Measurements from ENCODE around the gene SHBG.

Gene SHBG, protein sequence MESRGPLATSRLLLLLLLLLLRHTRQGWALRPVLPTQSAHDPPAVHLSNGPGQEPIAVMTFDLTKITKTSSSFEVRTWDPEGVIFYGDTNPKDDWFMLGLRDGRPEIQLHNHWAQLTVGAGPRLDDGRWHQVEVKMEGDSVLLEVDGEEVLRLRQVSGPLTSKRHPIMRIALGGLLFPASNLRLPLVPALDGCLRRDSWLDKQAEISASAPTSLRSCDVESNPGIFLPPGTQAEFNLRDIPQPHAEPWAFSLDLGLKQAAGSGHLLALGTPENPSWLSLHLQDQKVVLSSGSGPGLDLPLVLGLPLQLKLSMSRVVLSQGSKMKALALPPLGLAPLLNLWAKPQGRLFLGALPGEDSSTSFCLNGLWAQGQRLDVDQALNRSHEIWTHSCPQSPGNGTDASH

DNA sequence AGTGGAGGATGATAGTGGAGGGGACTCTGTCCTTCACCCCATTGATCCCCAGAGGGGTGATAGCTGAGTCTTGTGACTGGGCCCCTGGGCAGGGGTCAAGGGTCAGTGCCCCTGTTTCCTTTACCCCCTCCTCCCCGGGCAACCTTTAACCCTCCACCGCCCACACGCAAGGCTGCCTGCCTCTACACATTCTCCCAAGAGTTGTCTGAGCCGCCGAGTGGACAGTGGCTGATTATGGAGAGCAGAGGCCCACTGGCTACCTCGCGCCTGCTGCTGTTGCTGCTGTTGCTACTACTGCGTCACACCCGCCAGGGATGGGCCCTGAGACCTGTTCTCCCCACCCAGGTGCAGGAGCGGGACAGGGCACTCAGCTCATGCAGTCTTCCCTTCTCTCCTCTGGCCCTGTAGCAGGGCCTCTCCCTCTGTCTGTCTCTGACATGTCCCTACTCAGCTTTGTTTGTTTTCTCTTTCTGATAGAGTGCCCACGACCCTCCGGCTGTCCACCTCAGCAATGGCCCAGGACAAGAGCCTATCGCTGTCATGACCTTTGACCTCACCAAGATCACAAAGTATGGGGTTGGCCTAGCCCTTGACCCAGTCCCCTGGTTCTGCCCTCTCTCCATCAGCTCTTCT is at the start of gene SHBG:
Gene SHBG (plus strand): TSS at position 197 of the 633 bp plus-strand sequence. CDS start 38 bp downstream, at position 235.
- TF ChIP-seq, protein P1, sequence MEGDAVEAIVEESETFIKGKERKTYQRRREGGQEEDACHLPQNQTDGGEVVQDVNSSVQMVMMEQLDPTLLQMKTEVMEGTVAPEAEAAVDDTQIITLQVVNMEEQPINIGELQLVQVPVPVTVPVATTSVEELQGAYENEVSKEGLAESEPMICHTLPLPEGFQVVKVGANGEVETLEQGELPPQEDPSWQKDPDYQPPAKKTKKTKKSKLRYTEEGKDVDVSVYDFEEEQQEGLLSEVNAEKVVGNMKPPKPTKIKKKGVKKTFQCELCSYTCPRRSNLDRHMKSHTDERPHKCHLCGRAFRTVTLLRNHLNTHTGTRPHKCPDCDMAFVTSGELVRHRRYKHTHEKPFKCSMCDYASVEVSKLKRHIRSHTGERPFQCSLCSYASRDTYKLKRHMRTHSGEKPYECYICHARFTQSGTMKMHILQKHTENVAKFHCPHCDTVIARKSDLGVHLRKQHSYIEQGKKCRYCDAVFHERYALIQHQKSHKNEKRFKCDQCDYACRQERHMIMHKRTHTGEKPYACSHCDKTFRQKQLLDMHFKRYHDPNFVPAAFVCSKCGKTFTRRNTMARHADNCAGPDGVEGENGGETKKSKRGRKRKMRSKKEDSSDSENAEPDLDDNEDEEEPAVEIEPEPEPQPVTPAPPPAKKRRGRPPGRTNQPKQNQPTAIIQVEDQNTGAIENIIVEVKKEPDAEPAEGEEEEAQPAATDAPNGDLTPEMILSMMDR (IDR thresholded peaks at IDR 0.05; ENCODE audit: low read depth, low read length, missing control alignments), result no peak
- H3K4me3 ChIP-seq (replicated peaks; ENCODE audit: low read depth, low read length), result no peak within 1 kb of the TSS
- DNase-seq (ENCODE audit: extremely low read depth, low read depth), result no peak

DNA sequence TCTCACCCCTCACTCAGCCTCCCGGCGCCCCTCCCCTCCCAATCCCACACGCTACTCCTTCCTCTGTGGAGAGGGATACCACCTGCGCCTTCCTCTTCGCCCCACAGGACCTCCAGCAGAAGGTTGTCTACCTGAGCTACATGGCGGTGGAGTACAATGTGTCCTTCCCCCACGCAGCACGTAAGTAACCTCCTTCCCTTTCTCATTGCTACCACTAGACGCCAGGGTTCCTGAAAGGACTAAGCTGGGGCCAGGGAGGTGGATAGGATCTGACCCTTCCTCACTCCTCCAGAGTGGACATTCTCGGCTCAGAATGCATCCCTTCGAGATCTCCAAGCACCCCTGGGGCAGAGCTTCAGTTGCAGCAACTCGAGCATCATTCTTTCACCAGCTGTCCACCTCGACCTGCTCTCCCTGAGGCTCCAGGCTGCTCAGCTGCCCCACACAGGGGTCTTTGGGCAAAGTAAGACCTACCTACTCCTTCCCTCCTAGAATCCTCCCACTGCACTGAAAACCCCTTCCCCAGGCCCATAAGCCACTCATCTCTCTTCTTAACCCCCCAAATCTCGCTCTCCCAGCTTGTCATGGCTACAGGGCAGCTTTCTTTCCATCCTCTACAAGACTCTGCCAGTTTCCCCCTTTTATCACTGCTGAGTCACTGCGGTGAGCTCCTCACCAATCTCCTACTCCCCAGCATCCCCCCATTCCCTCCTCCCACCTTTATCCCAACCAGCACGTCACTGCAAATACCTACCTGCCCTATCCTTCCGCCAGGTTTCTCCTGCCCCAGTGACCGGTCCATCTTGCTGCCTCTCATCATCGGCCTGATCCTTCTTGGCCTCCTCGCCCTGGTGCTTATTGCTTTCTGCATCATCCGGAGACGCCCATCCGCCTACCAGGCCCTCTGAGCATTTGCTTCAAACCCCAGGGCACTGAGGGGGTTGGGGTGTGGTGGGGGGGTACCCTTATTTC is 49.0 kb upstream of the SHBG start:
- H3K4me3 ChIP-seq (replicated peaks; ENCODE audit: low read depth, low read length), result no peak overlapping the region
- no peak for DNase-seq (ENCODE audit: extremely low read depth, low read depth)
- TF ChIP-seq, protein P1 (IDR thresholded peaks at IDR 0.05; ENCODE audit: low read depth, low read length, missing control alignments), result no peak

DNA sequence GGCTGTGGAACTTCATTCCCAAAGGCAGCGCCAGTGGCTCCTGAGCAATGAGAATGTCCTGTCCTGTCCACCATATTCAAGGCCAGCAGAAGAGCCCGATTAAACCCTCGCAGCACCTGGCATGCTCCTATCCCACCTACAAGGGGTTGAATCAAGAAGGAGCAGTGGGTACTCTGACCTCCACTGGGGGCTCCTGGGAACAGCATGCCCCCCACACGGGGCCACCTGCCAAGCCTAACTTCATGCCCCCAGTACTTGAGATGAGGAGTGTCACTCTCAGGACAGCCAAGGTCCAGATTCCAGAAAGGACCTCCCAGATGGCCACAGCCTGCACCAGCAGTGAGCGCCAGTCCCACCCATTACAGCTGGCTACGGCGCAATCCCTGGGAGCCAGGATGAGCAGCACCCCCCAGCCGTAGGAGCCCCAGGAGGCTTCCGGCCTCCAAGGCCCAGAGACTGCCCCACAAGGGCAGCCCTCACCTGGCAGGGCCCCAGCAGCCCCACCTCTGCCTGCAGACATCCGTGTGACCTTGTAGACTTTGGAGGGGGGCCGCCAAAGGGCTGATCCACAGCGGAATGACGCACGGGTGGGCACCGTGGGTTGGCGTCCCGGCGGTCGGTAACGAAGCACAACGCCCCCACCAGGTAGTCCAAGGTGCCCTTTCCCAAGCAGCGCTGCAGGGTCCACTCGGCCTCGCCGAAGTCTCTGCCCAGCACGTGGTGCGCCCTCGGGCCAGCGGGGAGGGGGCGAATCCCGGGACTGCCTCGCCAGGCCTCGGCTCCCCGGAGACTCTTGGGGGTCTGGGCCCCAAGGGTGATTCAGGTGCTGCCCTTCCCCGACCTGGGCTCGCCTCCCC is 47.3 kb upstream of the SHBG start:
- peak overlapping the region; percentile 72 for H3K4me3 ChIP-seq (replicated peaks; ENCODE audit: low read depth, low read length)
- no peak for DNase-seq (ENCODE audit: extremely low read depth, low read depth)
- TF ChIP-seq, protein P1 (IDR thresholded peaks at IDR 0.05; ENCODE audit: low read depth, low read length, missing control alignments), result no peak

DNA sequence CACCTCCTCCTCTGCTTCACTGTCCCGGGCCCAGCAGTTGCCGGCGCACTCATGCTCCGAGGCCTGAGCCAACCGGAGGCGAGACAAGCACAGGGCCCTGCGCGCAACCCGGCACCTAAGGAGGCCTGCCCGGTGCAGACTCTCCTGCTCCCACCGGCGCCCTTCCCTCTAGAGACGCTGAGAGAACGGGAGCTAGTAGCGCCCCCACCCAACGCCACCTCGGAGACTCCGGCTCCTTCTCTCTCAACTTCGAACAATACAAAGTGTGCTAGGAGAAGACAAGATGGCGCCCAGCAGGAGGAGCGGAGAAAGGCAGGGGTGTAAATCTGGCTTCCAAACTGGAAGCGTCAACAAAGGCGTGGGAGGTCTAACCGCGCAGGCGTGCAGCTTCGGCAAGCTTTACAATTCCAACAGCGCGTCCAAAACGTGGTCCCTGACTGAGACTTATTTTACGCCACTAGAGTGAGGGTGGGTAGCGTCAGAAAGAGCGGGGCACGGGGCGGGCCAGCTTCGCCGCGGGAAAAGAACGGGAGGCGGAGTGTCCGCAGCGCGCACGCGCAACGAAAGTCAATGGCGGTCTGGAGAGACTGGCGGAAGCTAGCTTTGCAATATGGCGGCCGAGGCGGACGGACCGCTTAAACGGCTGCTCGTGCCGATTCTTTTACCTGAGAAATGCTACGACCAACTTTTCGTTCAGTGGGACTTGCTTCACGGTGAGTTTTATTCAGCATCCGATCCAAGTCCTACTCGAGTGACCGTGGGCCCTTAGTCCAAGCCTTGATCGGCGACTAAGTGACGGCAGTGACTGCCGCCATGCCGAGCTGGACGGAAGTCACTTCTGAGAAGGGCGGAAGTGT is 46.5 kb upstream of the SHBG start, which contains the start of gene MPDU1:
Gene MPDU1 (plus strand): TSS at position 600 of the 857 bp plus-strand sequence. CDS start 11 bp downstream, at position 611.
- TF ChIP-seq, protein P1 (IDR thresholded peaks at IDR 0.05; ENCODE audit: low read depth, low read length, missing control alignments), result no peak
- peak; percentile 97 for DNase-seq (ENCODE audit: extremely low read depth, low read depth)
- H3K4me3 ChIP-seq (replicated peaks; ENCODE audit: low read depth, low read length), result peak within 1 kb of the TSS; percentile 72

DNA sequence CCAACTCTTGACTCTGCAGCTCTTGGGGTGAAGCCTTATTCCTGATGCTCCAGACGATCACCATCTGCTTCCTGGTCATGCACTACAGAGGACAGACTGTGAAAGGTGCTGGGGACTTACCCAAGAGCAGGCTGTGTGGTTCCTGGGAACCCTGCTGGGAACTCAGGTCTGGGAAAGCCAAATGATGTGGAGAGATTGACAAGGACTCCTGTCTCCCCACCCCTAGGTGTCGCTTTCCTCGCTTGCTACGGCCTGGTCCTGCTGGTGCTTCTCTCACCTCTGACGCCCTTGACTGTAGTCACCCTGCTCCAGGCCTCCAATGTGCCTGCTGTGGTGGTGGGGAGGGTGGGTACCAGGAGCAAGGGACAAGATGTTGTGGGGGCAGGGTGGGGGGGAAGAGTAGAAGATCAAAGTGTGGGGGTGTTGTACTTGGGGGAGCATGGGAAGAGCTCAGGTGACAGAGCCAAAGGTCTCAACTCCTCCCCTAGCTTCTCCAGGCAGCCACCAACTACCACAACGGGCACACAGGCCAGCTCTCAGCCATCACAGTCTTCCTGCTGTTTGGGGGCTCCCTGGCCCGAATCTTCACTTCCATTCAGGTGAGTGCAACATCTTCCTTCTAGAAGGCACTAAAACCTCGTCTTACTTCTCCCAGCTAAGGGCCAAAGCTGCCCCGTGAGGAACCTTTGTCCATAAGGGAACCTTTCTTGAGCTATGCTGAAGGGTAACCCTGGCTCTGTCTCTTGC is 43.1 kb upstream of the SHBG start:
- TF ChIP-seq, protein P1 (IDR thresholded peaks at IDR 0.05; ENCODE audit: low read depth, low read length, missing control alignments), result no peak
- H3K4me3 ChIP-seq (replicated peaks; ENCODE audit: low read depth, low read length), result no peak overlapping the region
- no peak for DNase-seq (ENCODE audit: extremely low read depth, low read depth)

Measured in HFF-Myc (cell line).